ENCODE results near the gene NACC1. TPM values are rescaled to one million over a fixed set of nuclear protein-coding genes. Genes with fewer than 3 reads are reported as not detected.

The NACC1 gene
- 53.4 and 60.5 TPM in 2 replicates for total RNA-seq (2014; rRNA removed; shearing (Covaris generic))

GRCh38 chr19:13117772-13118423, at the start of gene NACC1:
Gene NACC1, plus strand, starts transcription at chr19:13118264. Its CDS starts 16,944 bp downstream, at chr19:13135208.
- in situ Hi-C loops (cut with HindIII; ENCODE audit: low sequenced_read_pairs): no loop called here
- DNase-seq (ENCODE audit: low spot score): peak; percentile 90

DNA sequence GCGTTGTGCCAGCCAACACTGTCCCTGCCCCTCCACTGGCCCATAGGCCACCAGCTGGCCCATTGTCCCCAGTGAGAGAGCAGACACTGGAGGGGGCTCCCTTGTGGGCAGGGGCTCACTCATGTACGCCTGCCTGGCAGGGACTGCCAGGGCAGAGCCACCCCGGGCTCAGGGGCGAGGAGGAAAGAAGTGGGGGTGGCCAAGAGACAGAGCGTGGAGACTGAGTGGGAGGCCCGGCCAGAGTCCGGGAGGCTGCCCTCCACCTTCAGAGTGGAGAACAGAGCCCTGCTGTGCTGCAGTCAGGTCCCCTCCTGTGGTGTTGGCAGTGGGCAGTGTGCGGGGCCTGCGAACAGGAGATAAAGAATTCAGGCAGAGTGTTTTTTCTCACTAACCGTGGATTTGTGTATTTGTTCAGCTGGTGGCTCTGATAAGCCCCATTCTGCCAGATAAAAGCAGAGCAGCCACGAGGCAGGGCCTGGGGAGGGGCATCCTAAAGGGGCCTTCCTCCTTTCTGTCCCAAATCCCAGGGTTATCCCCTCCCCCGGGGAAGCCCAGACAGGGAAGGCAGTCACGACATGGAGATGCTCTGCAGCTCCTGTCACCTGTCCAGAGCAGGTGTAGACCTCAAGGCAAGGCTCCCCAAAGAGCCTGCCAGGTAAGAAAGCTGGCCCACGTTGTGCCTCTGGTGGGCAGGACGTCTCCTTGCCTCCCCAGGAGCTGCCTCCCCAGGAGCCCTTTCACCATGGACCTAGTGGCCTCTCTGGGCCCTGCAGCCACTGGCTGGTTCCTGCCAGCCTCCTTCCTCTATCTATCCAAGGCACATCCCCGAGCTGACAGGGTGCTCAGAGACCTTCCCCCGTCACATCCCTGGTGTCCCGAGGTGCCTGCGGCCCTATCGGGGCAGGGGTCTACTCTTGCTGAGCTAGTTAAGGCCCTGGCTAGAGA, 48.4 kb upstream of the NACC1 start:
- in situ Hi-C loops (cut with HindIII; ENCODE audit: low sequenced_read_pairs): loop anchor here (25.0 kb wide), 1 partner anchor 157 kb away; the partner anchor contains the start of gene SYCE2
- DNase-seq (ENCODE audit: low spot score): no peak

DNA sequence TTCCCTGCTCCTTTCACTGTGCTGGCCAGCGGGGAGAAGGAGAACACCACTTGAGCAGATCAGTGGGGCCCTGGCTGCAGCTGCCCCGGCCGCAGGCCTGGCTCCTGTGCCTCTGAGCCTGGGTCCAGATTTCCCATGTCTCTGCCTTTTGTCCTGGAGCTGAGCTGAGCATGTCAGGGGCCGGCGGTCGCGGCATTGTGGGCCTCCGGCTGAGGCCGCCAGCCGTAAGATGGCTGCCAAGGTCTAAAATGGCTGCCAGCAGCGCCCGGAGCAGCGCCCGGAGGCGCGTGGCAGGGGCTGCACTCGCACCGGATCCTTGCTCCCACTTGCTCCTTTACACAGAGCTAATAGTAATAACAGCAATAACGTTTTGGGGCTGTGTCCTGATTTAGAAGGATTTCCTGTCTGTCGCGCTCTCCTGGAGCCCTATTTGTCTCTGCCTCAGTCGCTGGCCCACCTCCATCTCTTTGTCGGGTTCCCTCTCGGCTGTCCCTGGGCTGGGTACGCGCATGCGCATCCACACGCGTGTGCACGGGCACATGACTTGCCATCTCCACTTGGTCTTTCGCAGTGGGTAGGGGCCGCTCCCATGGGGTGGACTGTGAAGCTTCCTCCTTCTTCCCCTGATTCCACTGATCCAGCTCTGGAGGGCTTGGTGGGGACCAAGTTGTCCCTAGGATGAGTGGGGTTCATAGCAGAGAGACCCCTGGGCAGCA, 47.5 kb upstream of the NACC1 start:
- in situ Hi-C loops (cut with HindIII; ENCODE audit: low sequenced_read_pairs): loop anchor here (25.0 kb wide), 1 partner anchor 158 kb away; the partner anchor contains the start of gene SYCE2
- DNase-seq (ENCODE audit: low spot score): peak; percentile 88

DNA sequence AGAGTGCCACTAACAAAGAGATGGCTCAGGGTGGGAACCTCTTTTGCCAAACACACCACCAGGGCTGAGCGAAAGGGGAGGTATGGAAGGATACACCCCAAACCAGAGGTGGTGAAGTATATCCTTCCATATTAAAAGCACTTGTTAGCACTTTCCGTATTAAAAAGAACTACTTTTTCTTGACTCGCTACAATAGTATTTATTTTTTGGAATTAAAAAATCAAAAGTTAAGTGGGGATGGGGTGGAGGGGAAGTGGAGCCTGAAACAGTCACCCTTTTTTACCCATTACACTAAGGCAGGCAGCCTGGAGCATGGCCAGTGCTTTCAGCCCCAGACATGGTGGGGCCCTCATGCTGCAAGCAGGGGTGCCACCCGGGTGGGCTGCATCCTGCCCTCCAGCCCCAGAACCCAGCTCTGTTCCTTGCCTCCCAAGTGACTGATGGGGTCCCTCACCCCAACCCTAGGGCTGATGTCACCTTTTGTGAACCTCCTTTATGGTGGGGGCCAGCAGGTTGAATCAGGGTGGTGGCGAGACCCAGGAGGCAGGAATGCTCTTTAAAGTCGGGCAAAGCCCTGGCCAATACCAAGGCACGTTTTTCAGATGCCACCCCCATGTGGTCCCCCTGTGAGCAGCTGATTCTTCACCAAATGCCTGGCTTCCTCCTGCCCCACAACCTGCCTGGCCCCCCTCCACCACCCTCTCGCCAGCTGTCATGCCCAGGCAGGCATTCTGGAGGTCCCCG, 46.4 kb upstream of the NACC1 start:
- in situ Hi-C loops (cut with HindIII; ENCODE audit: low sequenced_read_pairs): loop anchor here (25.0 kb wide), 1 partner anchor 159 kb away; the partner anchor contains the start of gene SYCE2
- no peak for DNase-seq (ENCODE audit: low spot score)

- in situ Hi-C loops (cut with HindIII; ENCODE audit: low sequenced_read_pairs): loop anchor here (25.0 kb wide), 1 partner anchor 160 kb away; the partner anchor contains the start of gene SYCE2
- DNase-seq (ENCODE audit: low spot score): no peak
Observed at GRCh38 chr19:13072188-13072908, 45.7 kb upstream of the NACC1 start.

DNA sequence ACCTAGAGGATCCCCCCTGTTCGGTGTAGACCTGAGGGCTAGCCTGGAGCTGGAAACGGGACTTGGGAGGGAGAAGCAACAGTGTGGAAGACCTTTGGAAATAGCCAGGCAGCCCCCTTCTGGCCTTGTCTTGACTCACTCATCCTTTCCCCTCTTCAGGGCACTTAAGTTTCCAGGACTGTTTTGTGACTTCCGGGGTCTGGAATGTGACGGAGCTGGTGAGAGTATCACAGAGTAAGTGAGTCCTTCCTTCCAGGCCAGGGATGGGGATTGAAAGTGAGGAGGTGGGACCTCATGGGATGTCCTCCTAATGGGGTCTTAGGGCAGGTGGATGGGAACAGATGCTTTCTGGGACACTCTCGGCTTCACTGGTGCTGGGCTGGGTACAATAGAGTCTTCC, 44.8 kb upstream of the NACC1 start:
- DNase-seq (ENCODE audit: low spot score): no peak
- in situ Hi-C loops (cut with HindIII; ENCODE audit: low sequenced_read_pairs): loop anchor here (25.0 kb wide), 1 partner anchor 161 kb away; the partner anchor contains the start of gene SYCE2

DNA sequence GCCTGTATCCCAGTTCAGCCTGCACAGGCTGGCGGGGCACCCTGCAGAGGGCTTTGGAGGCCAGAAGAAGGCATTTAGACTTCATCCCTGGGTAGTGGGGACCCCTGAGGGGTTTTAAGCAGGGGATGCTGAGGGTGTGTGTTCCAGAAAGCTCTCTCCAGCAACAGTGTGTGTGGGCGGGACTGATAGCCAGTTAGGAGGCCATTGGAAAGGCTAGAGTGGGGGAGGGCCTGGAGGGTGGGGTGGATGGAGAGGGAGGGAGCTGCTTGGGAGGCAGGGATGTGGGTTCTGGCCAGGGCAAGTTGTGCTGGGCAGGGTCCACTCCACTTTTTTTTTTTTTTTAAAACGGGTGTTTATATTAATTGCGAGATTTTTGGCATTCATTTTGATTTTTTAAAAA, 43.7 kb upstream of the NACC1 start:
- DNase-seq (ENCODE audit: low spot score): no peak
- in situ Hi-C loops (cut with HindIII; ENCODE audit: low sequenced_read_pairs): loop anchor here (25.0 kb wide), 1 partner anchor 162 kb away; the partner anchor contains the start of gene SYCE2

DNA sequence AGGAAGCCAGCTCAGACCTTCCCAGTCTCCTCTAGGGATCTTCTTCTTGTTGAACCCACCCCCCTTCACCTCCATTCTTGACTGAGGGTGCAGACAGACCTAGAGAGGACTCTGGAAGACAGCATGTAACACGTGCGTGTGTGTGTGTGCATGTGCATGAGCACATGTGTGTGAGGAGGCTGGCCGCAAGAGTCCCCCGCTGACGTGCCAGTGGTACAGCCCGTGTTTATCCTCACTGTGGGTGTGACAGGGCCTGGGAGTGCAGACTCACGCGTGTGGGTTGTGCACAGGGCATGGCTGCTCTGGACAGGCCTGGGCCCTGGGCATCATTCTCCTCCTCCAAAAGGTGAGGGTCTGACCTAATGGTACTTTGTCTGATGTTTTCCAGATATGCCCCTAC, 41.7 kb upstream of the NACC1 start:
- DNase-seq (ENCODE audit: low spot score): no peak
- in situ Hi-C loops (cut with HindIII; ENCODE audit: low sequenced_read_pairs): no loop called here

GRCh38 chr19:13076787-13077186, 41.3 kb upstream of the NACC1 start:
- DNase-seq (ENCODE audit: low spot score): no peak
- in situ Hi-C loops (cut with HindIII; ENCODE audit: low sequenced_read_pairs): no loop called here

DNA sequence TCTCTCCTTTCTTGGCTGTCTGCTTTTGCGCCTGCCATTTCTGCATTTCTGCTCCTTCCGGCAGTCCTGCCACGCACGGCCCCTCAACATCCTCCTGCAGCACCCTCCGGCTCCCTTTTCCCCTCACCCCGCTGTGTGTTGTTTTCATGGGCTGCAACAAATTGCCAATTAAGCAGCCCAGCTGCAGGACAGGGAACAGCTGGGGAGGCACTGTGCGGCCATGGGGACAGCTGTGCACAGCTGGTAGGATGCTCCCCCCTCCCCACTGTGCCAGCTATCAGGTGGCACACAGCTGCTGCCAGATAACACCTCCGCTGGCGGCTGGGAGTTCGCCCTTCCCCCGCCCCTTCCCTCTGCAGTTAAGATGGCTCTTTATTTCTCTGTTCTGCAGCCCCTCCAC, 40.8 kb upstream of the NACC1 start:
- in situ Hi-C loops (cut with HindIII; ENCODE audit: low sequenced_read_pairs): no loop called here

GRCh38 chr19:13078381-13078780, 39.7 kb upstream of the NACC1 start:
- no peak for DNase-seq (ENCODE audit: low spot score)
- in situ Hi-C loops (cut with HindIII; ENCODE audit: low sequenced_read_pairs): no loop called here

More for the DNA sequence above, 40.8 kb upstream of the NACC1 start:
- no peak for DNase-seq (ENCODE audit: low spot score)

GRCh38 chr19:13078897-13079541, 39.0 kb upstream of the NACC1 start:
- in situ Hi-C loops (cut with HindIII; ENCODE audit: low sequenced_read_pairs): no loop called here

GRCh38 chr19:13079542-13079986, 38.5 kb upstream of the NACC1 start:
- in situ Hi-C loops (cut with HindIII; ENCODE audit: low sequenced_read_pairs): no loop called here
- no peak for DNase-seq (ENCODE audit: low spot score)

More at GRCh38 chr19:13078897-13079541, 39.0 kb upstream of the NACC1 start:
- peak; percentile 82 for DNase-seq (ENCODE audit: low spot score)

DNA sequence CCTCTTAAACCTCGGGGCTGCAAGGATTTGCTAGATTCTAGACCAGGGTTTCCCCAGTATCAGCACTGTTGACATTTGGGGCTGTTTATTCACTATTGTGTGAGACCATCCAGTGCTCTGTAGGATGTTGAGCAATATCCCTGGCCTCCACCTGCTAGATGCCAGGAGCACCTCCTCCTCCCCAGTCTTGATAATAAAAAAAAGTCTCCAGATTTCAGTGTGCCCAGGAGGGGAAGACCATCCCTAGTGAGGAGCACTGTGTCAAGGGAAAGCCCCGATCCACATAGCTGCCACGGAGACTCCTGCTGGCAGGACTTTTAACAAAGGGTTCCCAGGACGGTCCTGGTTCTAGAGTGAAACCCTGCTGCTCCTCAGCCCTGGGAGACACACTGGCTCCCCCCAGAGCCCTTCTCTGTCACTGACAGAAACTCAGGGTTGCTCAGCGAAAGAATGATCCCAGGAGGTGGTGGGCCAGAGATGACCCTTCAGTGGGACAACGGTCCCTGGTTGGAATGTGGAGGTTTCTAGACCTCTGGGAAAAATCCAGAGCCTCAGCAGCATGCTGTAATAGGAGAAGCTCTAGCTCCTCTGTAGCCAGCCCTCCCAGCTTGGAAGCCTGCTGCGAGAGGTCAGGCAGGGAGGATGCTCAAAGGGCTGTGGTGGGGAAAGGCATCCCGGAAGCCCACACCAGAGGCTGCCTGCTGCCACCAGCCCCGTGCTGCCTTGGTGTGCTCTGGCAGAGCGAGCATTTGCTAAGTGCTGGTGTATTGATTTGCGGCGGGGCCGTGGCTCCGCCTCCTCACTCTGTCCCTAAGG, 35.7 kb upstream of the NACC1 start:
- DNase-seq (ENCODE audit: low spot score): no peak
- in situ Hi-C loops (cut with HindIII; ENCODE audit: low sequenced_read_pairs): no loop called here

GRCh38 chr19:13083008-13083404, 35.1 kb upstream of the NACC1 start:
- no peak for DNase-seq (ENCODE audit: low spot score)
- in situ Hi-C loops (cut with HindIII; ENCODE audit: low sequenced_read_pairs): no loop called here

DNA sequence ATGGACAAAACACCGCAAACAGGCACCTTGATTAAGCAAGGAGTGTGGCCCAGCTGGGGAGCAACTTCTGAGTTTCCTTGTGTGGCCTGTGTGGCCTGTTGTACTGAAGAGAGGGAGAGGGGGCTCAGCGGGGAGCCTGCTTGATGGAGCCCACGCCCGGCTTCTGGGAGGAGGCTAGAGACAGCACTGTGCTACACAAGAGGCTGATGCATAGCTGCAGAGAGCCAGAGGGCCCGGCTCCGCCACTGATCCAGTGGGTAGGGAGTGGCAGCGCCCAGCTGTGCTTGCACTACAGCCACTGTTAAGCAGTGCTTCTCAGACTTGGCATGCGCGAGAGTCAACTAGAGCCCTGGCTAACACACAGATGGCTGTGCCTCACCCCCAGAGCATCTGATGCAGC, 34.4 kb upstream of the NACC1 start:
- in situ Hi-C loops (cut with HindIII; ENCODE audit: low sequenced_read_pairs): no loop called here
- DNase-seq (ENCODE audit: low spot score): no peak

GRCh38 chr19:13085666-13086065, 32.4 kb upstream of the NACC1 start:
- in situ Hi-C loops (cut with HindIII; ENCODE audit: low sequenced_read_pairs): no loop called here

More at GRCh38 chr19:13085666-13086065, 32.4 kb upstream of the NACC1 start:
- DNase-seq (ENCODE audit: low spot score): no peak

Data from G401 (cell line).